ENCODE measurements around the gene AGXT2.

Gene AGXT2

GRCh38 chr5:34957857-34958690 is 89.7 kb downstream of the AGXT2 start:
- peak; percentile 44 for DNase-seq

GRCh38 chr5:34957321-34957720 is 90.4 kb downstream of the AGXT2 start:
- DNase-seq = no peak
